Loucy (cell line): ENCODE results near the gene KLHL35.

Source experiments
- CTCF ChIP-seq: fragments of 200-600 bp; sonication (generic); conservative IDR thresholded peaks from 2 replicates; pipeline ENCODE4 v1.5.1; 2014; ENCODE audit warnings: mild to moderate bottlenecking, antibody characterized with exemption, low read length
- EZH2phosphoT487 ChIP-seq: fragments of 200-600 bp; IDR thresholded peaks from 2 replicates; pipeline ENCODE4 v1.6.1; 2018; ENCODE audit warnings: antibody characterized with exemption, mild to moderate bottlenecking, moderate library complexity, borderline replicate concordance

DNA sequence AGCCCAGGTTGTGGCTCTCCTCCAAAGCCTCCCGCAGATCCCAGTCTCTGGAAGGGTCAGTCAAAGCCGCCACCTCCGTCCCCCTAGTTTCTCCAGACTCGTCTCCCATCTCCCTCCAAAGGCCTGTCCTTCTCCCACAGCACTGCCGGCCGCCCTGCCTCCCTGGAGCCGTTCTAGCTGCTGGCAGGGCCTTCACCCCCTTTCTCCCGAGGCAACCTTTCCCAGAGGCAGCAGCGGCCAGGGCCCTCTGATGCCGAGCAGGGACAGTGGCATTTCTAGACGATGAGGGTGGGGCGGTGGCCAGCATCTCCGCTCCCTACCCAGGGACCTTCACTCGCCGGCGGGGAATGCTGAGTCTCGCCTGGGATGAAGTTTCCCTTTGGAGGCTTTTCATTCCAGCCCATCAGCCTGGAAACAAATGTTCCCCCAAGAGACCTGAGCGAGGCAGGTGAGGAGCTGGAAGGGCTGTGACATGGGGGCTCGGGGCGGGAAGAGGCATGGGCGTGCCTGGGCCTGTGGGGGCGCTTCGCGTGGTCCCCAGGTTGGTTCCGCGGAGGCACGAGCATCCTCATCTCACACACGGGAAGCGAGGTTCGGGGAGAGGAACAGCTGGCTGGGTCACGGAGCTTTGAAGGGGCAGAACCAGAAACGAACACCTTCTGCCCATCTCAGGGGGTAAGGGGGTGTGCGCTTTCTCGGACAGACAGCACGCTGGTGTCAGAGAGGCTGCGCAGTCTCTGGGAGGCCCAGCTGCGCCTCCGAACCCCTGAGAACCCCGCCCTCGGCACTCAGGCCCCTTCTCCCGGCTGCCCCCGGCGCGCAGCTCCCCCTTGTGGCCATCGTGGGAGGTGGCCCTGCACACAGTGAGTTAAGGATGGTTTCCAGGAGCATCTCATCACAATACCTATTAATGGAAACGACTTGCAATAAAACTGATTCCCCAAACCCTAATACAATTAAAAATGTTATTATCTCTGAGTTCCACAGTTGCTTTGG lies 18.1 kb upstream of the KLHL35 start:
- peak; percentile 91 for TF ChIP-seq CTCF
- no peak for TF ChIP-seq EZH2phosphoT487
